SH-SY5Y (cell line): Measurements from ENCODE around the gene TNIP1.

Experiments
- GATA2 ChIP-seq: IDR thresholded peaks from 2 replicates; pipeline ENCODE4 v1.6.1; 2011; ENCODE audit warnings: mild to moderate bottlenecking, low read depth, low read length
- GATA3 ChIP-seq: IDR thresholded peaks from 2 replicates; pipeline ENCODE4 v1.6.1; 2011; ENCODE audit warnings: low read depth, mild to moderate bottlenecking, low read length, moderate library complexity

GRCh38 chr5:151040211-151040747 lies 40.6 kb downstream of the TNIP1 start:
- TF ChIP-seq GATA2 (no peak), GATA3 (no peak)
